ENCODE measurements around the gene MINDY3. TPM values are rescaled to one million over a fixed set of nuclear protein-coding genes. Genes with fewer than 3 reads are reported as not detected.
A peak's percentile ranks its signal among the peaks of the same experiment; 100 is the strongest.

Gene MINDY3
- total and polyA plus RNA-seq, 2 donors from 2014 or later: 22.2 to 31.5 TPM

DNA sequence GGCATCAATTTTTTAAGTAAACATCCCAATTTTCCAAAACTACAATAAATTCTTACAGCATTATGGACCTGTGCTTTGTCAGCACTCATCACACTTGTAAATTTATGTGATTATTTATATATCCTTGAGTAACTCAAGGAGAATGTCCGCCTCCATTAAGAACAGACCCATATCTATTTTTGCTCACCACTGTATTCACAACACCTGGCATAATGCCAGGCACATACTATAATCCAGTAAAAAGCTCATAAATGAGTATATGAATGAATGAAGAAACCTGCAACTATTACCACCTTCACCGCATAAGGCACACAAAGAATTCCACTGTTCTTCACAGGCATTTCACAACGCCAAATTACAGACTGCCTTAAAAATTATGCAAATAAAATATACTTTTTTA, 46.9 kb downstream of the MINDY3 start:
- DNase-seq: no peak
- no peak overlapping the region for H3K4me3 ChIP-seq (ENCODE audit: low read length in 3 of 3)
- TF ChIP-seq, protein P1, sequence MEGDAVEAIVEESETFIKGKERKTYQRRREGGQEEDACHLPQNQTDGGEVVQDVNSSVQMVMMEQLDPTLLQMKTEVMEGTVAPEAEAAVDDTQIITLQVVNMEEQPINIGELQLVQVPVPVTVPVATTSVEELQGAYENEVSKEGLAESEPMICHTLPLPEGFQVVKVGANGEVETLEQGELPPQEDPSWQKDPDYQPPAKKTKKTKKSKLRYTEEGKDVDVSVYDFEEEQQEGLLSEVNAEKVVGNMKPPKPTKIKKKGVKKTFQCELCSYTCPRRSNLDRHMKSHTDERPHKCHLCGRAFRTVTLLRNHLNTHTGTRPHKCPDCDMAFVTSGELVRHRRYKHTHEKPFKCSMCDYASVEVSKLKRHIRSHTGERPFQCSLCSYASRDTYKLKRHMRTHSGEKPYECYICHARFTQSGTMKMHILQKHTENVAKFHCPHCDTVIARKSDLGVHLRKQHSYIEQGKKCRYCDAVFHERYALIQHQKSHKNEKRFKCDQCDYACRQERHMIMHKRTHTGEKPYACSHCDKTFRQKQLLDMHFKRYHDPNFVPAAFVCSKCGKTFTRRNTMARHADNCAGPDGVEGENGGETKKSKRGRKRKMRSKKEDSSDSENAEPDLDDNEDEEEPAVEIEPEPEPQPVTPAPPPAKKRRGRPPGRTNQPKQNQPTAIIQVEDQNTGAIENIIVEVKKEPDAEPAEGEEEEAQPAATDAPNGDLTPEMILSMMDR (IDR thresholded peaks at IDR 0.05; ENCODE audit: borderline replicate concordance, extremely low read depth, insufficient read depth): no peak
- intact Hi-C loops (cut with DNase I): no loop called here
- no peak overlapping the region for H3K9ac ChIP-seq (ENCODE audit: low read length in 3 of 3)
- no peaks in the 10 kb centered on the region for H3K36me3 ChIP-seq (ENCODE audit: control insufficient read depth in 2 of 3, insufficient read depth in 3 of 3, low read length in 3 of 3)
- no peak overlapping the region for H3K27ac ChIP-seq (ENCODE audit: low read depth in 2 of 2, low read length in 2 of 2)
- no peaks in the 10 kb centered on the region for H3K27me3 ChIP-seq (ENCODE audit: control insufficient read depth, insufficient read depth, low read length)
- no peaks in the 10 kb centered on the region for H3K4me1 ChIP-seq (ENCODE audit: control insufficient read depth in 2 of 3, insufficient read depth in 2 of 3, low read depth in 1 of 3, low read length in 3 of 3)
- FAIRE-seq: no peak
- no peaks in the 10 kb centered on the region for H3K9me3 ChIP-seq (ENCODE audit: control insufficient read depth in 2 of 3, insufficient read depth in 1 of 3, low read length in 3 of 3)

DNA sequence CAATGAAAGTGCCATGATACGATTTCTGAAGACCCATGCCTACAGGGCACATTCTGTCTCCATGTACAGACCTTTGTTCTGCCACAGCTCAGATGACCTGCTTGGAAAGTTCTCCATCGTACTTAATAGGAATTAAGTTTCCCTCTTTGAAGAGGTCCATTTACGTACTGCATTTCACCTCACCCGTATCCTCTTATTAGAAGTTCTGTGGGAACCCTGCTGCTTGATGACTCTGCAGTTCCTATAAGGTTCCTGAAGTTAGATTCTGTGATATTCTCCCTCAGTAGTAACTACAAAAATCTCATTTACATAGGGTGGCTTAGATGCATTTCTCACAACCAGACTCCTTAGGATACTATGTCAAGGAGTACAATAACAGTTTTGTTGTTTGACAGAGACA, 50.9 kb downstream of the MINDY3 start:
- TF ChIP-seq, protein P1 (IDR thresholded peaks at IDR 0.05; ENCODE audit: borderline replicate concordance, extremely low read depth, insufficient read depth): no peak
- no peak overlapping the region for H3K27ac ChIP-seq (ENCODE audit: low read depth in 2 of 2, low read length in 2 of 2)

DNA sequence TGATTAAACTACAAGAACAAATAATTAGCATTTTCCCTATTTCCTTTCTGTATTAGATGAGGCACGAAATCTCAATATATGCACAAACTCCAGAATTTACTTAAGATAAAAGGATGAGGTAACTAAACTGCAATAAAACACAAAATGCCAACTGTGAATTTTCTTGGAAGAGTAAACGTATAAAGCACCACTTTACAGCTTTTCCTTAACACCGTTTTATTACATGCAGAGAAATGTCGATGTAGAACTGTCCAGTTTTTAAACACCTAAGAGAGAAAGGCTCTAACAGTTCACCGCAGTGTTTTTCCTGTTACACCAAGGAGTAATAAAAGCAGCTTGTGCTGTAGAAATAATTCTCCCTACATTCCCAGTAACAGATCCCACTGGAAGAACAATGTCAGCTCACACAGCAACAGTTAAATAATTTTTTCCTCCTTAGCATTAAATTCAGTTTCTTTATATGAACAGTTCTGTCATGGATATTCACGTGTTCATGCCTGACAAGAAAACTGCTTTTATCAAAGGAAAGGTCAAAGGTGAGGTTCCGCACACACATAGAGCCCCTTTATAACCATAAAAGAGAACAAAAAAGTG, 52.0 kb downstream of the MINDY3 start:
- Histone ChIP-seq H3K9ac (ENCODE audit: low read length in 3 of 3) (no peak overlapping the region), H3K27me3 (ENCODE audit: control insufficient read depth, insufficient read depth, low read length) (no peaks in the 10 kb centered on the region), H3K27ac (ENCODE audit: low read depth in 2 of 2, low read length in 2 of 2) (no peak overlapping the region), H3K4me1 (ENCODE audit: control insufficient read depth in 2 of 3, insufficient read depth in 2 of 3, low read depth in 1 of 3, low read length in 3 of 3) (no peaks in the 10 kb centered on the region), H3K36me3 (ENCODE audit: control insufficient read depth in 2 of 3, insufficient read depth in 3 of 3, low read length in 3 of 3) (peaks cover 0 to 6% (median 0%) of the 10 kb centered on the region in 3 donors), H3K9me3 (ENCODE audit: control insufficient read depth in 2 of 3, insufficient read depth in 1 of 3, low read length in 3 of 3) (no peaks in the 10 kb centered on the region), H3K4me3 (ENCODE audit: low read length in 3 of 3) (no peak overlapping the region)
- intact Hi-C loops (cut with DNase I): no loop called here
- DNase-seq: peak in 1 of 5 donors; percentile 20
- no peak for FAIRE-seq
- TF ChIP-seq, protein P1 (IDR thresholded peaks at IDR 0.05; ENCODE audit: borderline replicate concordance, extremely low read depth, insufficient read depth): no peak

More for the DNA sequence above, 50.9 kb downstream of the MINDY3 start:
- H3K9ac ChIP-seq (ENCODE audit: low read length in 3 of 3): no peak overlapping the region
- FAIRE-seq (no peak), DNase-seq (no peak)
- H3K27me3 ChIP-seq (ENCODE audit: control insufficient read depth, insufficient read depth, low read length): no peaks in the 10 kb centered on the region
- H3K9me3 ChIP-seq (ENCODE audit: control insufficient read depth in 2 of 3, insufficient read depth in 1 of 3, low read length in 3 of 3): no peaks in the 10 kb centered on the region
- H3K36me3 ChIP-seq (ENCODE audit: control insufficient read depth in 2 of 3, insufficient read depth in 3 of 3, low read length in 3 of 3): peaks cover 0 to 6% (median 0%) of the 10 kb centered on the region in 3 donors
- H3K4me1 ChIP-seq (ENCODE audit: control insufficient read depth in 2 of 3, insufficient read depth in 2 of 3, low read depth in 1 of 3, low read length in 3 of 3): no peaks in the 10 kb centered on the region
- intact Hi-C loops (cut with DNase I): no loop called here
- no peak overlapping the region for H3K4me3 ChIP-seq (ENCODE audit: low read length in 3 of 3)
